HepG2 (cell line): ENCODE data around the gene MAPK13. TPM values are rescaled to one million over a fixed set of nuclear protein-coding genes. Genes with fewer than 3 reads are reported as not detected.
A peak's percentile ranks its signal among the peaks of the same experiment; 100 is the strongest.

Experiments used
- ATAC-seq: fragments of 200-7000 bp; cut with Tn5 transposase; 3 replicates; pipeline ENCODE4 v1.9.1; 2020; ENCODE audit warnings: mild to moderate bottlenecking, moderate library complexity
- BruUV-seq: library from RNA; stranded (reverse); fragments of 400-500 nt; replicated peaks from 2 replicates; lab custom pipeline; 2021; lab: Mats Ljungman, UMichigan
- CTCF ChIA-PET: fragments of 300-600 bp; formaldehyde crosslinking; extraction: SDS; loops from one replicate; lab custom pipeline; 2021; ENCODE audit warnings: low total read pairs, inconsistent platforms, low intra/inter-chr PET ratio; lab: Yijun Ruan, JAX
- POLR2A ChIA-PET: fragments of 350-600 bp; sonication (Branson Sonifier 250); formaldehyde crosslinking; loops from one replicate; lab custom pipeline; 2020; ENCODE audit warnings: antibody characterized with exemption, inconsistent platforms; lab: Yijun Ruan, JAX
- DNase-seq: peaks from one replicate; pipeline ENCODE4 v3.0.0-alpha.2; 2015; ENCODE audit warnings: low spot score
- FAIRE-seq: peaks from 3 replicates; lab custom pipeline; 2011; peaks lifted over from hg19 to GRCh38; lab: Jason Lieb, UNC
- H2AFZ ChIP-seq: one replicate; pipeline ENCODE4 v1.6.1; 2011; ENCODE audit warnings: low read length, inconsistent platforms
- H3K27ac ChIP-seq: fragments of 300-600 bp; 3 replicates; pipeline ENCODE4 v1.8.0; 2011; ENCODE audit warnings: mixed run types, mild to moderate bottlenecking, mixed read lengths, low read length, inconsistent platforms; ENCODE audit not compliant: insufficient read depth; ENCODE audit errors: extremely low read length
- H3K27me3 ChIP-seq, 2 experiments: fragments of 200-600 bp in 1 of 2; 2 replicates in 1 of 2; 3 replicates in 1 of 2; pipeline versions ENCODE4 v1.6.0 to v1.8.0; 2011; ENCODE audit warnings: low read length in 2 of 2, mild to moderate bottlenecking in 2 of 2, moderate library complexity in 2 of 2, inconsistent platforms in 1 of 2; ENCODE audit not compliant: insufficient read depth in 2 of 2, control insufficient read depth in 1 of 2
- H3K36me3 ChIP-seq, 2 experiments: fragments of 200-600 bp in 1 of 2; replicated peaks in 1 of 2; 2 replicates in 1 of 2; 3 replicates in 1 of 2; pipeline versions ENCODE4 v1.5.1 to v1.8.0; 2011; ENCODE audit warnings: low read length in 2 of 2, inconsistent platforms in 1 of 2; ENCODE audit not compliant: insufficient read depth in 2 of 2, control insufficient read depth in 1 of 2
- H3K4me1 ChIP-seq: 2 replicates; pipeline ENCODE4 v1.5.1; 2012; ENCODE audit warnings: low read length, inconsistent platforms; ENCODE audit not compliant: insufficient read depth
- H3K4me2 ChIP-seq: 2 replicates; pipeline ENCODE4 v1.6.0; 2011; ENCODE audit warnings: low read depth, low read length, inconsistent platforms
- H3K4me3 ChIP-seq, 3 experiments: fragments of 200-600 bp in 1 of 3; sonication (generic), shearing (Covaris generic) in 1 of 3; replicated peaks in 1 of 3; 2 replicates each; pipeline ENCODE4 v1.5.1; 2011 to 2016; ENCODE audit warnings: low read length in 3 of 3, inconsistent platforms in 2 of 3, low read depth in 2 of 3, mild to moderate bottlenecking in 2 of 3, control low read depth in 1 of 3, mixed read lengths in 1 of 3; ENCODE audit not compliant: insufficient read depth in 1 of 3
- H3K79me2 ChIP-seq: one replicate; pipeline ENCODE4 v1.6.1; 2011; ENCODE audit warnings: low read length, inconsistent platforms; ENCODE audit not compliant: insufficient read depth
- H3K9ac ChIP-seq: 2 replicates; pipeline ENCODE4 v1.6.0; 2011; ENCODE audit warnings: mild to moderate bottlenecking, low read depth, low read length, inconsistent platforms; ENCODE audit not compliant: insufficient read depth
- H3K9me3 ChIP-seq: 2 replicates; pipeline ENCODE4 v1.5.1; 2012; ENCODE audit warnings: mild to moderate bottlenecking, low read length
- H4K20me1 ChIP-seq: 2 replicates; pipeline ENCODE4 v1.6.0; 2011; ENCODE audit warnings: inconsistent platforms, mild to moderate bottlenecking, low read length, moderate library complexity; ENCODE audit not compliant: insufficient read depth
- KLF12 ChIP-seq: sonication (generic); formaldehyde crosslinking; IDR thresholded peaks from 2 replicates; pipeline ENCODE4 v1.4.0; 2020; ENCODE audit warnings: missing genetic modification reagents, borderline replicate concordance
- MAFF ChIP-seq: IDR thresholded peaks from 2 replicates; pipeline ENCODE4 v1.6.1; 2011; ENCODE audit warnings: low read depth, low read length, improper control_type of control experiment
- SRSF9 ChIP-seq: fragments of 200-400 bp; formaldehyde crosslinking; IDR thresholded peaks from 2 replicates; pipeline ENCODE4 v1.6.1; 2018; ENCODE audit warnings: borderline replicate concordance, mild to moderate bottlenecking, low read depth, low read length; ENCODE audit not compliant: insufficient read depth, poor library complexity, severe bottlenecking
- TSC22D2 ChIP-seq: sonication (generic); formaldehyde crosslinking; IDR thresholded peaks from 2 replicates; pipeline ENCODE4 v1.5.1; 2020; ENCODE audit warnings: missing genetic modification reagents, mild to moderate bottlenecking, borderline replicate concordance
- ZNF160 ChIP-seq: sonication (generic); formaldehyde crosslinking; IDR thresholded peaks from 2 replicates; pipeline ENCODE4 v1.8.0; 2022; ENCODE audit warnings: mild to moderate bottlenecking, inconsistent platforms, missing genetic modification reagents
- ZNF256 ChIP-seq: sonication (generic); formaldehyde crosslinking; conservative IDR thresholded peaks from 2 replicates; pipeline ENCODE4 v1.4.0; 2020; ENCODE audit warnings: missing genetic modification reagents
- ZNF33B ChIP-seq: sonication (generic); formaldehyde crosslinking; IDR thresholded peaks from 2 replicates; pipeline ENCODE4 v1.5.1; 2020; ENCODE audit warnings: mild to moderate bottlenecking, missing genetic modification reagents
- in situ Hi-C: cut with HindIII; loops from 2 replicates; pipeline ENCODE4 v1.10.0; 2017; ENCODE audit warnings: low pct_unique_long_range_greater_than_20kb; ENCODE audit not compliant: extremely low pct_ligation_motif_present
- intact Hi-C: fragments of 100-400 bp; cut with micrococcal nuclease; formaldehyde crosslinking; loops from one replicate; pipeline ENCODE4 v1.10.0; 2022; ENCODE audit not compliant: unreplicated experiment
- polyA plus RNA-seq, 8 experiments: library from polyadenylated mRNA; depleted of rRNA in 3 of 8; stranded (reverse) in 7 of 8; unstranded in 1 of 8; fragments of >200 nt; fragmentation: Illumina TruSeq in 4 of 8; extraction: Trizol in 4 of 8; gene quantifications; 2 replicates each; pipeline versions ENCODE4 v1.2.1 to v1.2.3, GENCODE V29; 2011 to 2016; ENCODE audit warnings: low read depth in 4 of 8, missing spikeins in 1 of 8, mixed read lengths in 1 of 8; ENCODE audit not compliant: insufficient read depth in 1 of 8
- total RNA-seq, 5 experiments: library from RNA; depleted of rRNA; stranded (reverse); fragments of >200 nt; fragmentation: Illumina TruSeq; extraction: Trizol; gene quantifications; 2 replicates each; pipeline ENCODE4 v1.2.3, GENCODE V29; 2016; ENCODE audit warnings: low read depth in 1 of 5
- TF ChIP-seq, protein P1 (sequence below): sonication (generic); formaldehyde crosslinking; IDR thresholded peaks from 2 replicates; pipeline ENCODE4 v1.5.0; 2020; ENCODE audit warnings: mild to moderate bottlenecking, missing genetic modification reagents, borderline replicate concordance
- TF ChIP-seq, protein P2 (sequence below): sonication (generic); formaldehyde crosslinking; IDR thresholded peaks from 2 replicates; pipeline ENCODE4 v1.5.0; 2020; ENCODE audit warnings: missing genetic modification reagents, mild to moderate bottlenecking, borderline replicate concordance

Gene MAPK13
- total and polyA plus RNA-seq, 2 of the 13 experiments (the other 11 are each of a cell fraction or from before 2014, with no cell fraction given), result 12.7 to 43.4 TPM

DNA sequence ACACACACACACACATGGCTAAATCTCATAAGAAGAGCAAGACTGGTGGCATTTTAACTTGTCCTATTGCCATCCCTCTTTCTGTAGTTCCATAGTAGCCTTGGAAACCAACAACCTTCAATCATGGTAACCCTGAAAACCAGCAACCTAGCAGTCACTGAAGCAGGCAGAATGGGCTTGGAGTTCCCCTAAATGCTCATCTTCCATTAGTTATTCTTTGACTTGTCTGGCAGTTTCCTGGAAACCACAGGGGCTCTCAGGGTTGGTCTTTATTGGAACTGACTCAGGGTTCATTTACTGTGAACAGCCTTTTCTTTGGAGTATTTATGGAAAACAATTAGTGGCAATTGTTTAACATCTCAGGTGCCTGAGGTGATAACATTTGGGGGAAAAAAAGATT, 46.9 kb downstream of the MAPK13 start (continued):
- TF ChIP-seq, protein P1, sequence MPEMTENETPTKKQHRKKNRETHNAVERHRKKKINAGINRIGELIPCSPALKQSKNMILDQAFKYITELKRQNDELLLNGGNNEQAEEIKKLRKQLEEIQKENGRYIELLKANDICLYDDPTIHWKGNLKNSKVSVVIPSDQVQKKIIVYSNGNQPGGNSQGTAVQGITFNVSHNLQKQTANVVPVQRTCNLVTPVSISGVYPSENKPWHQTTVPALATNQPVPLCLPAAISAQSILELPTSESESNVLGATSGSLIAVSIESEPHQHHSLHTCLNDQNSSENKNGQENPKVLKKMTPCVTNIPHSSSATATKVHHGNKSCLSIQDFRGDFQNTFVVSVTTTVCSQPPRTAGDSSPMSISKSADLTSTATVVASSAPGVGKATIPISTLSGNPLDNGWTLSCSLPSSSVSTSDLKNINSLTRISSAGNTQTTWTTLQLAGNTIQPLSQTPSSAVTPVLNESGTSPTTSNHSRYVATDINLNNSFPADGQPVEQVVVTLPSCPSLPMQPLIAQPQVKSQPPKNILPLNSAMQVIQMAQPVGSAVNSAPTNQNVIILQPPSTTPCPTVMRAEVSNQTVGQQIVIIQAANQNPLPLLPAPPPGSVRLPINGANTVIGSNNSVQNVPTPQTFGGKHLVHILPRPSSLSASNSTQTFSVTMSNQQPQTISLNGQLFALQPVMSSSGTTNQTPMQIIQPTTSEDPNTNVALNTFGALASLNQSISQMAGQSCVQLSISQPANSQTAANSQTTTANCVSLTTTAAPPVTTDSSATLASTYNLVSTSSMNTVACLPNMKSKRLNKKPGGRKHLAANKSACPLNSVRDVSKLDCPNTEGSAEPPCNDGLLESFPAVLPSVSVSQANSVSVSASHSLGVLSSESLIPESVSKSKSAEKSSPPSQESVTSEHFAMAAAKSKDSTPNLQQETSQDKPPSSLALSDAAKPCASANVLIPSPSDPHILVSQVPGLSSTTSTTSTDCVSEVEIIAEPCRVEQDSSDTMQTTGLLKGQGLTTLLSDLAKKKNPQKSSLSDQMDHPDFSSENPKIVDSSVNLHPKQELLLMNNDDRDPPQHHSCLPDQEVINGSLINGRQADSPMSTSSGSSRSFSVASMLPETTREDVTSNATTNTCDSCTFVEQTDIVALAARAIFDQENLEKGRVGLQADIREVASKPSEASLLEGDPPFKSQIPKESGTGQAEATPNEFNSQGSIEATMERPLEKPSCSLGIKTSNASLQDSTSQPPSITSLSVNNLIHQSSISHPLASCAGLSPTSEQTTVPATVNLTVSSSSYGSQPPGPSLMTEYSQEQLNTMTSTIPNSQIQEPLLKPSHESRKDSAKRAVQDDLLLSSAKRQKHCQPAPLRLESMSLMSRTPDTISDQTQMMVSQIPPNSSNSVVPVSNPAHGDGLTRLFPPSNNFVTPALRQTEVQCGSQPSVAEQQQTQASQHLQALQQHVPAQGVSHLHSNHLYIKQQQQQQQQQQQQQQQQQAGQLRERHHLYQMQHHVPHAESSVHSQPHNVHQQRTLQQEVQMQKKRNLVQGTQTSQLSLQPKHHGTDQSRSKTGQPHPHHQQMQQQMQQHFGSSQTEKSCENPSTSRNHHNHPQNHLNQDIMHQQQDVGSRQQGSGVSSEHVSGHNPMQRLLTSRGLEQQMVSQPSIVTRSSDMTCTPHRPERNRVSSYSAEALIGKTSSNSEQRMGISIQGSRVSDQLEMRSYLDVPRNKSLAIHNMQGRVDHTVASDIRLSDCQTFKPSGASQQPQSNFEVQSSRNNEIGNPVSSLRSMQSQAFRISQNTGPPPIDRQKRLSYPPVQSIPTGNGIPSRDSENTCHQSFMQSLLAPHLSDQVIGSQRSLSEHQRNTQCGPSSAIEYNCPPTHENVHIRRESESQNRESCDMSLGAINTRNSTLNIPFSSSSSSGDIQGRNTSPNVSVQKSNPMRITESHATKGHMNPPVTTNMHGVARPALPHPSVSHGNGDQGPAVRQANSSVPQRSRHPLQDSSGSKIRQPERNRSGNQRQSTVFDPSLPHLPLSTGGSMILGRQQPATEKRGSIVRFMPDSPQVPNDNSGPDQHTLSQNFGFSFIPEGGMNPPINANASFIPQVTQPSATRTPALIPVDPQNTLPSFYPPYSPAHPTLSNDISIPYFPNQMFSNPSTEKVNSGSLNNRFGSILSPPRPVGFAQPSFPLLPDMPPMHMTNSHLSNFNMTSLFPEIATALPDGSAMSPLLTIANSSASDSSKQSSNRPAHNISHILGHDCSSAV, result no peak
- TF ChIP-seq ZNF33B (CRISPR knock-in tag), result no peak
- no peak for TF ChIP-seq ZNF256 (CRISPR knock-in tag)

DNA sequence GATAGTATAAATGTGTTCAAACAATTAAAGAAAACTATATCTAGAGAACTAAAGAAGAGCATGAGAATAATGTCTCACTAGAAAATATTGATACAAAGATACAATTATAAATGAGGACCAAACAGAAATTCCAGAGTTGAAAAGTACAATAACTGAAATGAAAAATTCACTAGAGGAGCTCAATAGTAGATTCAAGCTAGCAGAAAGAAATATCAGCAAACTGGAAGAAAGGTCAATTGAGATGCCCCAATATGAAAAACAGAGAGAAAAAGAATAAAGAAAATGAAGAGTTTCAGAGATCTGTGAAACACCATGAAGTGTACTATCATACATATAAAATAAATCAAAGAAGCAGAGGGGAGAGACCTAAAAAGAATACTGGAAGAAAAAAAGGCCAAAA, 48.2 kb downstream of the MAPK13 start:
- TF ChIP-seq KLF12 (CRISPR knock-in tag) (no peak), ZNF160 (CRISPR knock-in tag) (peak; percentile 97), MAFF (no peak), TSC22D2 (no peak), SRSF9 (no peak)
- TF ChIP-seq, protein P2, sequence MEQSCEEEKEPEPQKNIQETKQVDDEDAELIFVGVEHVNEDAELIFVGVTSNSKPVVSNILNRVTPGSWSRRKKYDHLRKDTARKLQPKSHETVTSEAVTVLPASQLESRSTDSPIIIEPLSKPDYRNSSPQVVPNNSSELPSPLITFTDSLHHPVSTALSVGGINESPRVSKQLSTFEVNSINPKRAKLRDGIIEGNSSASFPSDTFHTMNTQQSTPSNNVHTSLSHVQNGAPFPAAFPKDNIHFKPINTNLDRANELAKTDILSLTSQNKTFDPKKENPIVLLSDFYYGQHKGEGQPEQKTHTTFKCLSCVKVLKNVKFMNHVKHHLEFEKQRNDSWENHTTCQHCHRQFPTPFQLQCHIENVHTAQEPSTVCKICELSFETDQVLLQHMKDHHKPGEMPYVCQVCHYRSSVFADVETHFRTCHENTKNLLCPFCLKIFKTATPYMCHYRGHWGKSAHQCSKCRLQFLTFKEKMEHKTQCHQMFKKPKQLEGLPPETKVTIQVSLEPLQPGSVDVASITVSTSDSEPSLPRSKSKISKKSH (CRISPR knock-in tag), result no peak
- TF ChIP-seq, all 625 proteins: peak for 1
- POLR2A ChIA-PET, result interaction anchor here (1.4 kb wide), 1 partner anchor 48 kb away, joined by 3 read pairs; the partner anchor contains the start of gene MAPK13
- intact Hi-C loops, result no loop called here
- no peak for ATAC-seq
- peaks cover 21% of the 10 kb centered on the region; the same call in 1 of the 2 replicates for H3K9me3 ChIP-seq
- no peak overlapping the region for H3K27ac ChIP-seq
- H3K4me2 ChIP-seq, result no peak overlapping the region
- no TSS peak for BruUV-seq
- H3K9ac ChIP-seq, result no peak overlapping the region
- no peak for FAIRE-seq
- DNase-seq, result no peak
- no peaks in the 10 kb centered on the region for H3K27me3 ChIP-seq
- in situ Hi-C loops, result no loop called here
- no peak overlapping the region for H2AFZ ChIP-seq
- H3K36me3 ChIP-seq, result no peaks in the 10 kb centered on the region
- H3K4me3 ChIP-seq, result no peak overlapping the region
- CTCF ChIA-PET, result no interaction called here
- H3K79me2 ChIP-seq, result no peaks in the 10 kb centered on the region
- no peaks in the 10 kb centered on the region for H4K20me1 ChIP-seq
- peaks cover 7% of the 10 kb centered on the region; the same call in 1 of the 2 replicates for H3K4me1 ChIP-seq
